Measurements from ENCODE around the gene LRRC38. TPM values are rescaled to one million over a fixed set of nuclear protein-coding genes. Genes with fewer than 3 reads are reported as not detected.

LRRC38 gene
- total RNA-seq, 1 donor from 2014 or later: not detected

DNA sequence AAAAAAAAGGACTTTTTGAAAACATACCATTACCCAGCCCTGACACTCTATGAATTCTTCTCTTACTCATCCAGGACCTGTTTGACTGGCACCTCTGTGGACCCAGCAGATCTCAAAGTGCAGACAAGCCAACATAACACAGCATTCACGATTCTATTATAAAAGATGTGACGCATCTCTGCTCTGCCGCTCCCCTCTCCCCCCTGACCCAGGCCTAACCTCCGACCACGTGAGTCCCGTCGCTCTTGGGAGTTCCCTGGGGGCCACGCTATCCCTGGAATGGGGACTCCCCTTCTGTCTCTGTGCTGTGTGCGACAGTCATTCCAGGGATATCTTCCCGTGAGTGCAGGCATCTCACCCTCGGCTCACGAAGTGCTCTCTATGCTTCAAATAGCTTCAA lies 21.1 kb downstream of the LRRC38 start:
- DNase-seq (ENCODE audit: low read depth): no peak
- TF ChIP-seq, protein P1, sequence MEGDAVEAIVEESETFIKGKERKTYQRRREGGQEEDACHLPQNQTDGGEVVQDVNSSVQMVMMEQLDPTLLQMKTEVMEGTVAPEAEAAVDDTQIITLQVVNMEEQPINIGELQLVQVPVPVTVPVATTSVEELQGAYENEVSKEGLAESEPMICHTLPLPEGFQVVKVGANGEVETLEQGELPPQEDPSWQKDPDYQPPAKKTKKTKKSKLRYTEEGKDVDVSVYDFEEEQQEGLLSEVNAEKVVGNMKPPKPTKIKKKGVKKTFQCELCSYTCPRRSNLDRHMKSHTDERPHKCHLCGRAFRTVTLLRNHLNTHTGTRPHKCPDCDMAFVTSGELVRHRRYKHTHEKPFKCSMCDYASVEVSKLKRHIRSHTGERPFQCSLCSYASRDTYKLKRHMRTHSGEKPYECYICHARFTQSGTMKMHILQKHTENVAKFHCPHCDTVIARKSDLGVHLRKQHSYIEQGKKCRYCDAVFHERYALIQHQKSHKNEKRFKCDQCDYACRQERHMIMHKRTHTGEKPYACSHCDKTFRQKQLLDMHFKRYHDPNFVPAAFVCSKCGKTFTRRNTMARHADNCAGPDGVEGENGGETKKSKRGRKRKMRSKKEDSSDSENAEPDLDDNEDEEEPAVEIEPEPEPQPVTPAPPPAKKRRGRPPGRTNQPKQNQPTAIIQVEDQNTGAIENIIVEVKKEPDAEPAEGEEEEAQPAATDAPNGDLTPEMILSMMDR (IDR thresholded peaks at IDR 0.05; ENCODE audit: insufficient read depth, low read length, severe bottlenecking): no peak
- Histone ChIP-seq H3K36me3 (ENCODE audit: control insufficient read depth, insufficient read depth, low read length) (no peaks in the 10 kb centered on the region), H3K27me3 (ENCODE audit: control insufficient read depth, insufficient read depth, low read length) (no peaks in the 10 kb centered on the region), H3K4me3 (ENCODE audit: low read depth, low read length) (no peak overlapping the region)
- FAIRE-seq: no peak

DNA sequence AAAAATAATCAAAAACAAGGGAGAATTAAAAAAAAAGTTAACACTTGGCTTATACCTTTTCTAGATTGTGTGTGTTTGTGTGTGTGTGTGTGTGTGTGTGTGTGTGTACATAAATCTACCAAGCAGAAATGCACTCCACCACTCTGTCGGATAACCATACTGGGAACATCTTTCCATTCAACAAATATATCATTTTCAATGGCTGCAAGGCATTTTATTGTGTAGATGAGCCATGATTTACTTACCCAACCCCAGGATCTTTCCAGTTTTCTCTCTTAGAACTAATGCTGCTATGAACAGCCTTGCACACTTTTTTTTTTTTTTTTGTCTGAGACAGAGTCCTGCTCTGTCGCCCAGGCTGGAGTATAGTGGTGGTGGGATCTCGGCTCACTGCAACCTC lies 25.8 kb downstream of the LRRC38 start:
- H3K27me3 ChIP-seq (ENCODE audit: control insufficient read depth, insufficient read depth, low read length): no peaks in the 10 kb centered on the region
- H3K4me3 ChIP-seq (ENCODE audit: low read depth, low read length): no peak overlapping the region
- FAIRE-seq (no peak), DNase-seq (ENCODE audit: low read depth) (no peak)
- no peaks in the 10 kb centered on the region for H3K36me3 ChIP-seq (ENCODE audit: control insufficient read depth, insufficient read depth, low read length)
- TF ChIP-seq, protein P1 (IDR thresholded peaks at IDR 0.05; ENCODE audit: insufficient read depth, low read length, severe bottlenecking): no peak

DNA sequence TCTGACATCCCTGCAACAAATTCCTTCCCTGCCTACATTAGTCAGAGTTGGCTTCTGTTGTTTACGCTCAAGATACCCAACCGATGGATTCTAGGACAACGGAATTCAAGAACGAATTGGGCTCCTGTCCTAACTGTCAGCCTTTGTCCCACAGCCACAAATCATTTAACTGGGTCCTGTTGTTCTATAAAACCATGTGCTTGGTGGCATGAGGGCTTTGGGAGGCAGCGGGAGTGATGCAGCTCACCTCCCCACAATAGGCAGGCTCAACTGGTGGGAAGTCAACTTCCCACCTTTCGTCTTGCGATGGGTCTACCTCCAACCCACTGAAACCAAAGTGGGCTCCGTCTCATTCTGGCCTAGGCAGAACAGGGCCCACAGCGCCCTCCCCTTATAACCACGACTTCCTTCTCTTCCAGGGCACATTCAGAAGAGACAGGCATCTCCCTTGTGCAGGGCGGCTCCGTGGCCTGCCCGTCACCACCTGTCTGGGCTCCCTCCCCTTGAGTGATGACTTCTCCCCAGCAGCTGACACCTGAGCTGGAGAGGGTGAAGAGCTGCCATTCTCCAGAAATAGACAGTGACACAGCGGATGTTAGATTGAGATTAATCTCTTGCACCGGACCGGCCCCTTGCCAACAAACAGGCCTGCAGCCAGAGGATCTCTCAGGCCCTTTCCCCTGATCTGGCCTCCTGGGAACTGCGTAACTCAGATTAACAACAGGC lies 26.5 kb downstream of the LRRC38 start:
- no peak overlapping the region for H3K4me3 ChIP-seq (ENCODE audit: low read depth, low read length)
- H3K27me3 ChIP-seq (ENCODE audit: control insufficient read depth, insufficient read depth, low read length): no peaks in the 10 kb centered on the region
- TF ChIP-seq, protein P1 (IDR thresholded peaks at IDR 0.05; ENCODE audit: insufficient read depth, low read length, severe bottlenecking): no peak
- no peak for FAIRE-seq
- DNase-seq (ENCODE audit: low read depth): no peak
- no peaks in the 10 kb centered on the region for H3K36me3 ChIP-seq (ENCODE audit: control insufficient read depth, insufficient read depth, low read length)

DNA sequence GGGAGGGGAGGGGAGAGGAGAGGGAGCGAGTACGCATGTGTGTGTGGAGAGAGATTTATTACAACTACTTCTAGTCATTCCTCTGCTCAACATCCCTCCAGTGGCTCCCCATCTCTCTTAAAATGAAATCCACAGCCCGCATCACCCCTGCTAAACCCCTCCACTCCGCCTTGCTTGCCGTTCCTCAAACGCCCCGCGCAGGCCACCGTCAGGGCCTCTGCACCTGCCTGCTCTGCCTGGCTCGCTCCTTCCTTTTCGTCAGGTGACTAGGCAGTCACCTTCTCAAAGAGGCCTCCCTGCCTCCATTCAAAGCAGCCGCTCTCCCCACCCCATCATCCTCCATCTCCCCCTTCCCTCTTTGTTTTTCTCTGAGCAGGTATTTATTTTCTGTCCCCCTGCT lies 29.9 kb downstream of the LRRC38 start:
- Histone ChIP-seq H3K36me3 (ENCODE audit: control insufficient read depth, insufficient read depth, low read length) (no peaks in the 10 kb centered on the region), H3K27me3 (ENCODE audit: control insufficient read depth, insufficient read depth, low read length) (no peaks in the 10 kb centered on the region), H3K4me3 (ENCODE audit: low read depth, low read length) (no peak overlapping the region)
- FAIRE-seq: no peak
- TF ChIP-seq, protein P1 (IDR thresholded peaks at IDR 0.05; ENCODE audit: insufficient read depth, low read length, severe bottlenecking): no peak
- DNase-seq (ENCODE audit: low read depth): no peak

DNA sequence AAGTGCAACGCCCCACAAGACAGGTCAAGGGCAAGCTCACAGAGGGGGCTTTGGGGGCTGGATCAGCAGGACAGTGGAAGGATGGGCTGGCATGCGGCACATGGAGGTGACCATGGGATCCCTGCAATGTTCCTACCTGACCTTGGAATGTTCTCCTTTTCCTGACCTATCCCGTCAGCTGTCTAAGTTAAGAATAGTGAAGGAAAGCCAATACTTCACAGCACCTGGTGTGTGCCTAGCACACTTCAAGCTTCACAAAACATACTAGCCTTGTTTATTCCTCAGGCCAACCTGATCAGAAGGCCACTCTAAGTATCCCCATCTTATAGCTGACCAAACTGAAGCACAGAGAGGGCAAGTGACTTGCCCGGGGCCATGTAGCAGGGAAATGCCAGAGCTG lies 31.2 kb downstream of the LRRC38 start:
- TF ChIP-seq, protein P1 (IDR thresholded peaks at IDR 0.05; ENCODE audit: insufficient read depth, low read length, severe bottlenecking): no peak
- no peaks in the 10 kb centered on the region for H3K27me3 ChIP-seq (ENCODE audit: control insufficient read depth, insufficient read depth, low read length)
- H3K36me3 ChIP-seq (ENCODE audit: control insufficient read depth, insufficient read depth, low read length): no peaks in the 10 kb centered on the region
- FAIRE-seq (no peak), DNase-seq (ENCODE audit: low read depth) (no peak)
- no peak overlapping the region for H3K4me3 ChIP-seq (ENCODE audit: low read depth, low read length)

All from bronchial epithelial cell (primary cell).